HepG2 (cell line): Measurements from ENCODE around the gene SLC16A5. TPM values are rescaled to one million over a fixed set of nuclear protein-coding genes. Genes with fewer than 3 reads are reported as not detected.

Experiments
- AKAP8 ChIP-seq: sonication (generic); formaldehyde crosslinking; IDR thresholded peaks from 2 replicates; pipeline ENCODE4 v1.5.1; 2020; ENCODE audit warnings: mild to moderate bottlenecking, missing genetic modification reagents
- ATF5 ChIP-seq: sonication (generic); formaldehyde crosslinking; IDR thresholded peaks from 2 replicates; pipeline ENCODE4 v1.4.0; 2020; ENCODE audit warnings: mild to moderate bottlenecking, low read depth, missing genetic modification reagents
- ATF7 ChIP-seq, 2 experiments: fragments of 450-650 bp in 1 of 2; sonication (generic) in 1 of 2; formaldehyde crosslinking in 1 of 2; IDR thresholded peaks; 2 replicates each; pipeline versions ENCODE4 v1.4.0 to v1.6.1; 2016 to 2020; ENCODE audit warnings: antibody characterized with exemption in 1 of 2, mild to moderate bottlenecking in 1 of 2, missing genetic modification reagents in 1 of 2
- CENPX ChIP-seq: sonication (generic); formaldehyde crosslinking; IDR thresholded peaks from 2 replicates; pipeline ENCODE4 v1.9.0; 2021; ENCODE audit warnings: mild to moderate bottlenecking, missing genetic modification reagents, moderate library complexity
- CREB3 ChIP-seq: sonication (generic); formaldehyde crosslinking; IDR thresholded peaks from 2 replicates; pipeline ENCODE4 v1.5.0; 2020; ENCODE audit warnings: missing genetic modification reagents
- E2F2 ChIP-seq: sonication (generic); formaldehyde crosslinking; IDR thresholded peaks from 2 replicates; pipeline ENCODE4 v1.4.0; 2020; ENCODE audit warnings: missing genetic modification reagents, borderline replicate concordance
- FOXJ3 ChIP-seq: sonication (generic); formaldehyde crosslinking; IDR thresholded peaks from 2 replicates; pipeline ENCODE4 v1.4.0; 2020; ENCODE audit warnings: missing genetic modification reagents, mild to moderate bottlenecking, borderline replicate concordance
- GATA4 ChIP-seq: sonication (generic); IDR thresholded peaks from 2 replicates; pipeline ENCODE4 v1.6.1; 2016; ENCODE audit warnings: antibody characterized with exemption, low read depth, borderline replicate concordance
- GATAD1 ChIP-seq: IDR thresholded peaks from 2 replicates; pipeline ENCODE4 v1.6.1; 2016; ENCODE audit warnings: missing genetic modification reagents, missing compliant biosample characterization
- JUNB ChIP-seq: sonication (generic); formaldehyde crosslinking; IDR thresholded peaks from 2 replicates; pipeline ENCODE4 v1.8.0; 2022; ENCODE audit warnings: missing genetic modification reagents, mild to moderate bottlenecking, borderline replicate concordance
- MED1 ChIP-seq: sonication (generic); formaldehyde crosslinking; IDR thresholded peaks from 2 replicates; pipeline ENCODE4 v1.4.0; 2020; ENCODE audit warnings: missing genetic modification reagents
- MYPOP ChIP-seq: sonication (generic); formaldehyde crosslinking; IDR thresholded peaks from 2 replicates; pipeline ENCODE4 v1.8.1; 2023; ENCODE audit warnings: mild to moderate bottlenecking, moderate library complexity, missing genetic modification reagents
- NFE2L1 ChIP-seq: sonication (generic); formaldehyde crosslinking; IDR thresholded peaks from 2 replicates; pipeline ENCODE4 v1.4.0; 2020; ENCODE audit warnings: missing genetic modification reagents, mild to moderate bottlenecking, borderline replicate concordance
- NPAS2 ChIP-seq: sonication (generic); formaldehyde crosslinking; IDR thresholded peaks from 2 replicates; pipeline ENCODE4 v1.8.0; 2022; ENCODE audit warnings: mild to moderate bottlenecking, missing genetic modification reagents, borderline replicate concordance
- PHB2 ChIP-seq: fragments of 450-650 bp; IDR thresholded peaks from 2 replicates; pipeline ENCODE4 v1.6.1; 2018; ENCODE audit not compliant: partially characterized antibody
- RBM39 ChIP-seq: fragments of 200-400 bp; formaldehyde crosslinking; IDR thresholded peaks from one replicate; pipeline ENCODE4 v1.6.1; 2018; ENCODE audit warnings: antibody characterized with exemption, mild to moderate bottlenecking, low read depth, low read length; ENCODE audit not compliant: poor library complexity, severe bottlenecking
- SRSF4 ChIP-seq: fragments of 200-400 bp; formaldehyde crosslinking; IDR thresholded peaks from one replicate; pipeline ENCODE4 v1.6.1; 2018; ENCODE audit warnings: mild to moderate bottlenecking, low read depth, low read length, moderate library complexity; ENCODE audit not compliant: poor library complexity, severe bottlenecking
- U2AF1 ChIP-seq: fragments of 200-400 bp; formaldehyde crosslinking; optimal IDR thresholded peaks from 2 replicates; pipeline ENCODE3; 2017; ENCODE audit warnings: mild to moderate bottlenecking, low read depth, low read length
- ZFP1 ChIP-seq: IDR thresholded peaks from 2 replicates; pipeline ENCODE4 v1.6.1; 2016
- ZMAT5 ChIP-seq: sonication (generic); formaldehyde crosslinking; IDR thresholded peaks from 2 replicates; pipeline ENCODE4 v1.5.0; 2020; ENCODE audit warnings: mild to moderate bottlenecking, low read depth, missing genetic modification reagents, borderline replicate concordance
- ZNF205 ChIP-seq: IDR thresholded peaks from 2 replicates; pipeline ENCODE4 v1.6.1; 2018; ENCODE audit warnings: missing biosample characterization, missing genetic modification reagents
- ZNF382 ChIP-seq: sonication (generic); formaldehyde crosslinking; IDR thresholded peaks from 2 replicates; pipeline ENCODE4 v1.5.0; 2020; ENCODE audit warnings: missing genetic modification reagents, mild to moderate bottlenecking, borderline replicate concordance
- ZNF441 ChIP-seq: sonication (generic); formaldehyde crosslinking; IDR thresholded peaks from 2 replicates; pipeline ENCODE4 v1.7.0; 2021; ENCODE audit warnings: missing genetic modification reagents, borderline replicate concordance
- ZNF576 ChIP-seq: sonication (generic); formaldehyde crosslinking; IDR thresholded peaks from 2 replicates; pipeline ENCODE4 v1.4.0; 2020; ENCODE audit warnings: mild to moderate bottlenecking, missing genetic modification reagents
- ZNF672 ChIP-seq: sonication (generic); formaldehyde crosslinking; IDR thresholded peaks from 2 replicates; pipeline ENCODE4 v1.8.1; 2022; ENCODE audit warnings: missing genetic modification reagents
- polyA plus RNA-seq, 8 experiments: library from polyadenylated mRNA; depleted of rRNA in 3 of 8; stranded (reverse) in 7 of 8; unstranded in 1 of 8; fragments of >200 nt; fragmentation: Illumina TruSeq in 4 of 8; extraction: Trizol in 4 of 8; gene quantifications; 2 replicates each; pipeline versions ENCODE4 v1.2.1 to v1.2.3, GENCODE V29; 2011 to 2016; ENCODE audit warnings: low read depth in 4 of 8, missing spikeins in 1 of 8, mixed read lengths in 1 of 8; ENCODE audit not compliant: insufficient read depth in 1 of 8
- total RNA-seq, 5 experiments: library from RNA; depleted of rRNA; stranded (reverse); fragments of >200 nt; fragmentation: Illumina TruSeq; extraction: Trizol; gene quantifications; 2 replicates each; pipeline ENCODE4 v1.2.3, GENCODE V29; 2016; ENCODE audit warnings: low read depth in 1 of 5

Gene SLC16A5
- total and polyA plus RNA-seq, 2 of the 13 experiments (the other 11 are each of a cell fraction or from before 2014, with no cell fraction given), result 0.69 to 5.6 TPM

GRCh38 chr17:75131278-75132017, 43.7 kb downstream of the SLC16A5 start, which contains the start of gene NT5C (continued):
- TF ChIP-seq ZMAT5 (CRISPR knock-in tag), result no peak
- TF ChIP-seq MED1, result peak; percentile 77
- peak; percentile 79; the same call in 1 of the 2 replicates for TF ChIP-seq ZNF441 (CRISPR knock-in tag)
- peak; percentile 89 for TF ChIP-seq AKAP8 (CRISPR knock-in tag)
- no peak for TF ChIP-seq CENPX (CRISPR knock-in tag)
- TF ChIP-seq CREB3 (CRISPR knock-in tag), result peak; percentile 87; the same call in 1 of the 2 replicates
- peak; percentile 45; the same call in 1 of the 2 replicates for TF ChIP-seq GATAD1
- TF ChIP-seq ZNF205 (CRISPR knock-in tag), result peak; percentile 86; the same call in 1 of the 2 replicates
- TF ChIP-seq PHB2, result no peak
- TF ChIP-seq FOXJ3 (CRISPR knock-in tag), result no peak
- TF ChIP-seq SRSF4, result no peak
- TF ChIP-seq ZNF672 (CRISPR knock-in tag), result no peak
- TF ChIP-seq ATF5 (CRISPR knock-in tag), result peak; percentile 46; the same call in 1 of the 2 replicates
- TF ChIP-seq ZNF576, result peak; percentile 78; the same call in 1 of the 2 replicates
- no peak for TF ChIP-seq JUNB (CRISPR knock-in tag)
- TF ChIP-seq NFE2L1 (CRISPR knock-in tag), result no peak
- peak; percentile 47; the same call in 1 of the 2 replicates for TF ChIP-seq GATA4
- peak; percentile 13; the same call in 1 of the 2 replicates for TF ChIP-seq E2F2 (CRISPR knock-in tag)
- peak; percentile 86 for TF ChIP-seq RBM39
- no peak for TF ChIP-seq U2AF1
- no peak for TF ChIP-seq ZNF382
- 0 out of 2 replicates have a peak, but pooled peaks have one; percentile 58 for TF ChIP-seq ZFP1
- TF ChIP-seq MYPOP (CRISPR knock-in tag), result peak; percentile 37; the same call in 1 of the 2 replicates
- no peak for TF ChIP-seq NPAS2 (CRISPR knock-in tag)
- no peak for TF ChIP-seq ATF7 (IDR thresholded peaks at IDR 0.05)
- TF ChIP-seq ATF7 (CRISPR knock-in tag; IDR thresholded peaks at IDR 0.05), result no peak
